ENCODE results near the gene PIGBOS1. TPM values are rescaled to one million over a fixed set of nuclear protein-coding genes. Genes with fewer than 3 reads are reported as not detected.

Gene PIGBOS1
- total and polyA plus RNA-seq, 2 experiments from 2014 or later, result 9.1 to 16.7 TPM

GRCh38 chr15:55283379-55284147, 35.4 kb downstream of the PIGBOS1 start:
- H3K36me3 Mint-ChIP-seq (ENCODE audit: low read depth), result no peaks in the 10 kb centered on the region
- H3F3A ChIP-seq (replicated peaks; ENCODE audit: low read depth), result no peaks in the 10 kb centered on the region
- no peak overlapping the region for H3K4me3 Mint-ChIP-seq
- H3K27ac ChIP-seq (ENCODE audit: low read depth), result no peak overlapping the region
- H2AFZ ChIP-seq, result no peak overlapping the region
- no peaks in the 10 kb centered on the region for H3K9me2 ChIP-seq (ENCODE audit: insufficient read depth)
- peaks cover 2% of the 10 kb centered on the region for H3K27me3 Mint-ChIP-seq (ENCODE audit: insufficient read depth, low read depth, poor library complexity)
- no peak overlapping the region for H3K4me3 ChIP-seq
- DNase-seq (ENCODE audit: low spot score), result no peak
- H3K4me1 Mint-ChIP-seq, result peaks cover 6% of the 10 kb centered on the region
- no peak overlapping the region for H3K4me2 ChIP-seq
- no peak for ATAC-seq
- no peaks in the 10 kb centered on the region for H3K9me3 Mint-ChIP-seq
- H3K36me3 ChIP-seq (ENCODE audit: insufficient read depth), result no peaks in the 10 kb centered on the region
- H3K27me3 ChIP-seq (ENCODE audit: insufficient read depth), result peaks cover 6% of the 10 kb centered on the region
- H3K79me2 ChIP-seq (replicated peaks; ENCODE audit: insufficient read depth), result no peaks in the 10 kb centered on the region
- H3K4me1 ChIP-seq (ENCODE audit: insufficient read depth), result peaks cover 2% of the 10 kb centered on the region
- H4K20me1 ChIP-seq (replicated peaks; ENCODE audit: insufficient read depth), result no peaks in the 10 kb centered on the region
- no peak overlapping the region for H3K27ac Mint-ChIP-seq
- TF ChIP-seq CREB1 (CRISPR knock-in tag; IDR thresholded peaks at IDR 0.05; ENCODE audit: low read depth) (no peak), ZNF462 (CRISPR knock-in tag; IDR thresholded peaks at IDR 0.05) (no peak), REST (IDR thresholded peaks at IDR 0.05; ENCODE audit: unreplicated experiment) (no peak), POLR2AphosphoS5 (IDR thresholded peaks at IDR 0.05; ENCODE audit: low read depth) (no peak), JUNB (IDR thresholded peaks at IDR 0.05; ENCODE audit: unreplicated experiment) (no peak), STAT1 (IDR thresholded peaks at IDR 0.05; ENCODE audit: unreplicated experiment) (no peak), EZH2 (IDR thresholded peaks at IDR 0.05; ENCODE audit: low read depth, unreplicated experiment) (no peak)

Measured in GM23338 (cell line).